Calu3 (cell line): ENCODE data around the gene EREG. TPM values are rescaled to one million over a fixed set of nuclear protein-coding genes. Genes with fewer than 3 reads are reported as not detected.

ENCODE experiments used
- BruUV-seq: library from RNA; stranded (reverse); fragments of 400-500 nt; replicated peaks from 2 replicates; lab custom pipeline; 2021; lab: Mats Ljungman, UMichigan
- CTCF ChIA-PET: fragments of 300-600 bp; sonication (Branson Sonifier 250); formaldehyde crosslinking; loops from one replicate; lab custom pipeline; 2022; ENCODE audit warnings: antibody characterized with exemption; lab: Charles Lee
- DNase-seq: peaks from one replicate; pipeline ENCODE4 v3.0.0; 2022
- H3K27ac Mint-ChIP-seq: one replicate; pipeline ENCODE4 v1.8.0; 2022; ENCODE audit warnings: mixed read lengths; ENCODE audit not compliant: unreplicated experiment
- H3K27me3 Mint-ChIP-seq: one replicate; pipeline ENCODE4 v1.8.0; 2022; ENCODE audit warnings: mixed read lengths; ENCODE audit not compliant: unreplicated experiment
- H3K36me3 Mint-ChIP-seq: one replicate; pipeline ENCODE4 v1.8.0; 2022; ENCODE audit warnings: mild to moderate bottlenecking, moderate library complexity, mixed read lengths; ENCODE audit not compliant: insufficient read depth, unreplicated experiment
- H3K4me1 Mint-ChIP-seq: one replicate; pipeline ENCODE4 v1.8.0; 2022; ENCODE audit warnings: mild to moderate bottlenecking, low read depth, mixed read lengths; ENCODE audit not compliant: unreplicated experiment
- H3K4me3 Mint-ChIP-seq: one replicate; pipeline ENCODE4 v1.8.0; 2022; ENCODE audit warnings: mild to moderate bottlenecking, low read depth, moderate library complexity, mixed read lengths; ENCODE audit not compliant: unreplicated experiment
- H3K9me3 Mint-ChIP-seq: one replicate; pipeline ENCODE4 v1.8.0; 2022; ENCODE audit warnings: low read depth, mixed read lengths; ENCODE audit not compliant: unreplicated experiment
- CTCF ChIP-seq: fragments of 200-600 bp; IDR thresholded peaks from one replicate; pipeline ENCODE4 v1.8.0; 2022; ENCODE audit warnings: antibody characterized with exemption; ENCODE audit not compliant: unreplicated experiment
- intact Hi-C: fragments of 100-400 bp; cut with micrococcal nuclease; formaldehyde crosslinking; loops from one replicate; pipeline ENCODE4 v1.10.0; 2022; ENCODE audit not compliant: unreplicated experiment
- total RNA-seq: library from RNA; stranded (reverse); gene quantifications from 2 replicates; pipeline ENCODE4 v1.2.3, GENCODE V29; 2022

Gene EREG
- total RNA-seq, 1 experiment from 2014 or later = 422 TPM

- CTCF ChIA-PET = interaction anchor here (0.6 kb wide), 1 partner anchor 86 kb away, joined by 4 read pairs; no protein-coding TSS in a partner anchor
- Mint-ChIP-seq H3K4me3 (no peak overlapping the region), H3K27ac (no peak overlapping the region), H3K4me1 (no peaks in the 10 kb centered on the region), H3K27me3 (no peaks in the 10 kb centered on the region), H3K9me3 (no peaks in the 10 kb centered on the region), H3K36me3 (no peaks in the 10 kb centered on the region)
- no peak for TF ChIP-seq CTCF
- DNase-seq = no peak
- BruUV-seq = no TSS peak
- intact Hi-C loops = loop anchor here (10.0 kb wide), 2 partner anchors 466 to 956 kb away; partner anchors contain the start of gene BTC
These were observed 36.4 kb upstream of the EREG start for GRCh38 chr4:74328501-74328900.

DNA sequence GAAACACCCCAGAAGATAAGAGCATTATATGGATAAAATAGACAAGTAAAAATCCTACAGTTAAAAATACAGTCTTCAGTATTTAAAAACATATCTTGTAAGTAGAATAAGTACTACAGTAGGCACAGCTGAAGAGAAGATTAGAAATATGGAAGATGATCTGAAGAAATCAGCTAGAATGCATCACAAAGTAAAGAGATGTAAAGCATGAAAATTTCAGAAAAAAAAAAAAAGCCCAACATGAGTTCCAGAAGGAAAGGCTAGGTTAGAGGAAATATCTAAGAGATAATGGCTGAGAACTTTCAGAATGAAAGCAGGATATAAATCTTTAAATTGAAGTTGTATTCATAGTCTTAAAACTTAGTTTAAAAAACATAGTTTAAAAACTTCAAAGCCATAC is 35.6 kb upstream of the EREG start:
- no peaks in the 10 kb centered on the region for H3K27me3 Mint-ChIP-seq
- no peaks in the 10 kb centered on the region for H3K36me3 Mint-ChIP-seq
- no peak overlapping the region for H3K4me3 Mint-ChIP-seq
- TF ChIP-seq CTCF = no peak
- intact Hi-C loops = loop anchor here (10.0 kb wide), 2 partner anchors 465 to 955 kb away; partner anchors contain the start of gene BTC
- peaks cover under 1% of the 10 kb centered on the region for H3K9me3 Mint-ChIP-seq
- CTCF ChIA-PET = interaction anchor here (0.6 kb wide), 2 partner anchors 1122 to 1289 kb away, joined by 4 to 9 read pairs; no protein-coding TSS in a partner anchor
- no peak for DNase-seq
- H3K27ac Mint-ChIP-seq = no peak overlapping the region
- H3K4me1 Mint-ChIP-seq = no peaks in the 10 kb centered on the region
- no TSS peak for BruUV-seq

- no peak overlapping the region for H3K27ac Mint-ChIP-seq
These were observed 34.6 kb upstream of the EREG start for GRCh38 chr4:74330295-74330750.

DNA sequence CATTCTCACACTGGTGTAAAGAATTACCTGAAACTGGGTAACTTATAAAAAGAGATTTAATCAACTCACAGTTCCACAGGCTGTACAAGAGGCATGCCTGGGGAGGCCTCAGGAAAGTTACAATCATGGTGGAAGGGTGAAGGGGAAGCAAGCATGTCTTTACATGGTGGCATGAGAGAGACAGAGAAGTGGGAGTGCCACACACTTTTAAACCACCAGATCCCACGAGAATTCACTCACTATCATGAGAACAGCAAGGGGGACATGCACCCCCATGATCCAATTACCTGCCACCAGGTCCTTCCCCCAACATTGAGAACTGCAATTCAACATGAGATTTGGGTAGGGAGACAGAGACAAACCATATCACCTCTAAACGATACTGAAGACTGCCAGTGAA is 33.7 kb upstream of the EREG start:
- H3K36me3 Mint-ChIP-seq = no peaks in the 10 kb centered on the region
- intact Hi-C loops = no loop called here
- CTCF ChIA-PET = no interaction called here
- no TSS peak for BruUV-seq
- H3K4me1 Mint-ChIP-seq = no peaks in the 10 kb centered on the region
- TF ChIP-seq CTCF = no peak
- no peak overlapping the region for H3K4me3 Mint-ChIP-seq
- DNase-seq = no peak
- peaks cover 2% of the 10 kb centered on the region for H3K9me3 Mint-ChIP-seq
- no peak overlapping the region for H3K27ac Mint-ChIP-seq
- H3K27me3 Mint-ChIP-seq = no peaks in the 10 kb centered on the region

More at GRCh38 chr4:74330295-74330750, 34.6 kb upstream of the EREG start:
- TF ChIP-seq CTCF = no peak
- Mint-ChIP-seq H3K9me3 (peaks cover 2% of the 10 kb centered on the region), H3K4me1 (no peaks in the 10 kb centered on the region), H3K36me3 (no peaks in the 10 kb centered on the region), H3K27me3 (no peaks in the 10 kb centered on the region), H3K4me3 (no peak overlapping the region)
- BruUV-seq = no TSS peak
- CTCF ChIA-PET = no interaction called here
- intact Hi-C loops = no loop called here
- DNase-seq = no peak
